Measurements from ENCODE around the gene BANP.
"Not testable (repeated sequence)": the region's sequence is repeated elsewhere in the genome, so short reads cannot be mapped to it uniquely, and the experiment has no call there.

DNA sequence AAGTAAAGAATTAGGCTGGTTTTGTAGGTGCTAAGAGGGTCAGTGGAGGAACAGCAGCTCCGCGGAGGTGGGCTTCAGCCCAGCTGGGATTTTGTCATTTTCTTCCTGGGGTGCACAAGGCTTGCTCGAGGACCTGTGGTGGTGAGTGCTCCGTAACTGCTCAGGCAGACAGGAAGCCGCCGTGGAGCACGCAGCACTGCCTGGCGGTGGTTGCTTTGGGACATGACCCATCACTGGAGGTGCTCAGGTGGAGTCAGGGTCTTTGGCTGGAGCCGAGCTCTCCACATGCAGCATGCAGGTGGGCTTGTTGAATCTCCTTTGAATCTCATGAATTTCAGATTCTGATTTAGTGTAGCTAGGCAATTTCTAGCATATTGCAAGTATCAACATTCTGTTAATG is 79.7 kb downstream of the BANP start:
- not testable (repeated sequence) for TF ChIP-seq CTCF (IDR thresholded peaks at IDR 0.05; ENCODE audit: control extremely low read depth in 1 of 3, insufficient read depth in 1 of 3, low read depth in 1 of 3, low read length in 3 of 3); KDM1A (IDR thresholded peaks at IDR 0.05; ENCODE audit: borderline replicate concordance, low read length); EP300 (IDR thresholded peaks at IDR 0.05; ENCODE audit: borderline replicate concordance in 1 of 2, low read depth in 2 of 2, low read length in 2 of 2); SP1 (IDR thresholded peaks at IDR 0.05; ENCODE audit: low read depth, low read length); NRF1 (IDR thresholded peaks at IDR 0.05; ENCODE audit: low read depth, low read length); RAD21 (IDR thresholded peaks at IDR 0.05 in 1 of 2, conservative IDR thresholded peaks at IDR 0.05 in 1 of 2; ENCODE audit: low read depth in 2 of 2, low read length in 2 of 2); SIRT6 (IDR thresholded peaks at IDR 0.05; ENCODE audit: low read length); JUN (IDR thresholded peaks at IDR 0.05; ENCODE audit: low read depth, low read length); SUZ12 (IDR thresholded peaks at IDR 0.05; ENCODE audit: low read length); USF2 (IDR thresholded peaks at IDR 0.05; ENCODE audit: low read length)
- TF ChIP-seq, protein P1, sequence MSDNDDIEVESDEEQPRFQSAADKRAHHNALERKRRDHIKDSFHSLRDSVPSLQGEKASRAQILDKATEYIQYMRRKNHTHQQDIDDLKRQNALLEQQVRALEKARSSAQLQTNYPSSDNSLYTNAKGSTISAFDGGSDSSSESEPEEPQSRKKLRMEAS (IDR thresholded peaks at IDR 0.05): not testable (repeated sequence)
- TF ChIP-seq, protein P2, sequence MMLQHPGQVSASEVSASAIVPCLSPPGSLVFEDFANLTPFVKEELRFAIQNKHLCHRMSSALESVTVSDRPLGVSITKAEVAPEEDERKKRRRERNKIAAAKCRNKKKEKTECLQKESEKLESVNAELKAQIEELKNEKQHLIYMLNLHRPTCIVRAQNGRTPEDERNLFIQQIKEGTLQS (IDR thresholded peaks at IDR 0.05; ENCODE audit: insufficient read depth, low read depth, low read length): not testable (repeated sequence)
